Renal cortex interstitium (tissue), 11 donors: ENCODE measurements around the gene YARS1. TPM values are rescaled to one million over a fixed set of nuclear protein-coding genes. Genes with fewer than 3 reads are reported as not detected.

Source experiments
- DNase-seq, 11 donors: peaks; one replicate each; pipeline ENCODE4 v3.0.0-alpha.2; 2013; ENCODE audit warnings: low read depth in 9 of 11, low spot score in 4 of 11; ENCODE audit errors: extremely low read depth in 1 of 11
- polyA plus RNA-seq, 3 donors: library from polyadenylated mRNA; unstranded; fragments of 120-200 nt; gene quantifications; one replicate each; pipeline ENCODE4 v1.2.1, GENCODE V29; 2013; ENCODE audit not compliant: insufficient read length in 3 of 3

The YARS1 gene
- polyA plus RNA-seq, 3 donors, result 57.3 to 68.0 (median 60.2) TPM

DNA sequence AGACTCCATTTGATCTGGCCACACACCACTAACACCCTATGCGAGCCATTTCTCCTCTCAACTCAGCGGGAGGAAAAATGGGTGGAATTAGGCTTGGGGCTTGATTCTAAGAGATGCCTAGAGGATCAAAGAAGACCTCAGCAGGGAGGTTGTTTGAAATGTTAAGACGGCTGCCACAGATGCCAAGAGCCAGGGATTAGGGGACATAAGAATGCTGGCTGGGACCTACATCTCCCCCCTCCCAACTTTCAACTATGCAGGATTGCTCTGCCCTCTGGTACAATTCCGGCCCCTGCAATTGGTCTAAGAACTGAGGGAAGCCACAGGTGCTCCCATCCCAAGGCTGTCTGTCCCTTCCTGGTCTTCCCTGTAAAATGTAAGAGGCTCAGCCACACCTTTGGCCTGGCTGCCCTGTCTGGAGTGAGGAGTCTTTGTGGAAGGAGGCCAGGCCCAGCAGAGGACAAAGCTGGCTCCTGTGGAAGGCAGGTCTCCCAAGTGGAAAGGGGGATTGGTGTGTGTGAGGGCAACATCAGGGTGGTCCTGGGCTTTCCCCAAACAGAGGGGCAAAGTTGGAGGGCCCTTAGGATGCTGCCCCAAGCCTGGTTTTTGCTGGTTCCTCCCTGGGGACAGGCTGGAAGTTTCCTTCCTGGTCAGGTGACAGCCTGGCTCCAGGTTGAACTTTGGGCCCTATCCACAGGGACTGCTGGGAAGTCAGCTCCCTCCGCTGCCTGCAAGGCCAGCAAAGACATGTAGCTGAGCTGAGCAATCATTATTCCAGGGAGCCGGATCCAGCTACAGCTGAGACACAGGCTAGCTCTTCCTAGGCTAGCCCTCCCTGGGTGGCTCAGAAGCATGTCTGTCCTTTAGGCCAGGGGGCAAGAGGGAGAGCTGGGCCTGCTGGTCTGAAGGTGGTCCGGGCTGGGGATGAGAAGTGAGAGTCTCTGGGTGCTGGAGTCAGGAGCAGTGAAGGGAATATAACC, 80.1 kb downstream of the YARS1 start:
- DNase-seq, result no peak

DNA sequence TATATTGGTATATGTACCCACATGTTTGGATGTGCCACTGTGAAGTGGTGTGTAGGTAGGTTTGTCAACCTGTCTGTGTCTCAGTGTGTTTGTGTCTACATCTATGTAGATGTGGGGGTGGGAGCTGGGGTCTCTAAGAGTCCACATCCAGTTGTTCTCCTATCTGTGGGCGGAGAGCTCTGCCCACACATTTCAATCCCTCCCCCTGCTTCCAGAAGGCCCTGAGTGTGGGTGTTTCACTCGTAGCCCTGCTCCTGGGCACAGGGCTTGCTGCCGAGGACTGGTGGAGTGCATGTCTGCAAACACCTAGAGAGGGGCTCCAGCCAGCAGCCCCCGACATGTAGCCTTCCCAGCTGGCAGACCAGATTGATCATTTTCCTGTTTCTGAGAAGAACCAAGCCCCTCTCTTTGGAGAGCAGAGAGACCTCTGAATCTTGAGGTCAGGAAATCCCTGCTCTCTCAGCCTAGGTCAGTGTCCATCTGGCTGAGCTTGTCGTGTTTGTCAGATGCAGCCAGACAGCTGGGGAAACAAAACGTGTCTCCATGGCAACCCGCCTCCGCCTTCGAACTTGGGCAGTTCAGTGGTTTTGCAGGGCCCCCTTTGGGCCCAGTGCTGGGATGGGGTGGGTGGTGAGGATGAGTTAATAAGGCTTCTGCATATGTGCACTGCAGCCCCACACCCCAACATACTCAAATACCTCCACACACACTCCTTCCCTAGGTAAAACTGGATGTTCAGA, 83.4 kb downstream of the YARS1 start:
- DNase-seq, result no peak

DNA sequence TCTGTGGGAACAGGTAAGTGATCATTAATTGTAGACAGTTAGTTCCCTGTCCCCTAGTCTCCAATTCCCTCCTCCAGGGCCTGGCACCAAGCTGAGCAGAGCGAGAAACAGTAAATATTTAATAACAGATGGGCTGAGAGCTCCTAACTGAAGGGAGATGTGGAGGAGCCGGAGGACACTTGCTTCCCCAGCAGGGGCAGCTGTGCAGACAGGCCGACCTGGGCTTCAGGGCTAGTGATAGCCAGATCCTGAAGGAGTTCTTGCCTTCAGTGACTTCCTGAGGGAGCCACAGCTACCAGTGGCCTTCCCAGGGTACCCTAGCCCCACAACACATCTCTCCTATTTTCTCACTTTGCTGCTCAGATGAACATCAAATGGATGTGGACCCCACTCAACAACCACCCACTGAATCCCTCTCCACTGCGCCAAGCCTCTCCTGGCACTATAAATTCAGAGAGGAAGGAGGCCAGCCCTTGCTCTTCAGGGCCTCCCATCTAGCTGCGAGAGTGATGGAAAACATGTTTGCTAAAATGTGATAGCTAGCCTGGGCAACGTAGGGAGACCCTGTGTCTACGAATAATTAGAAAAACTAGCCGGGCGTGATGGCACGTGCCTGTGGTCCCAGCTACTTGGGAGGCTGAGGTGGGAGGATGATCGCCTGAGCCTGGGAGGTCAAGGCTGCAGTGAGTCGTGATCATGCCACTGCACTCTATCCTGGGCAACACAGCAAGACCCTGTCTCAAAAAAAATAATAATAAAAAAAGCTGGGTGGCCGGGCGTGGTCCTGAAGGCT, 87.7 kb downstream of the YARS1 start:
- no peak for DNase-seq

DNA sequence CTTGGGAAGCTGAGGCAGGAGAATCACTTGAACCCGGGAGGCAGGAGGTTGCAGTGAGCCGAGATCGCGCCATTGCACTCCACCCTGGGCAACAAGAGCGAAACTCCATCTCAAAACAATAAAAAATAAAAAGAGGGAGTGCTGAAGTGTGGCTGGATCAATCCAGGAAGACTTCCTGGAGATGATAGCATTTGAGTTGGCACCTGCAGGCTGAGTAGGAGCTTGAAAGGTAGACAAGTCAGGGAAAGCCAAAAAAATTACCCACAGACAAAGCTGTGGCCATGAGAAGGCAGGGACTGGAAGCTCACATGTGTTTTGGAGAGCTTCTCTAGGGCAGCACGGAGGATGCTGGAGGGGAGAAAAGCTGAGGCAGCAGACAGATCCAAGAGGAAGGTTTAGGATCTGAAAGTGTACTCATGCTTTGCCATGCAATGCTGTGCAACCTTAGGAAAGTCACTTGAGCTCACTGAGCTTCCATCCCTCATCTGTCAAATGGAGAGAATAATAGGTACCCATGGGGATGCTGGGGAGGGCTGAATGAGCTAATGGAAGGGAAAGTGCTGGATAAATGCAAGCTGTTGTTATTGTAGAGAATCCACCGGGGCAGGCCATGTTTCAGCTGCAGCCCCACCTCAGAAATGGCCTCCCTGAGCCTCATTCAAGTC, 88.6 kb downstream of the YARS1 start:
- no peak for DNase-seq

DNA sequence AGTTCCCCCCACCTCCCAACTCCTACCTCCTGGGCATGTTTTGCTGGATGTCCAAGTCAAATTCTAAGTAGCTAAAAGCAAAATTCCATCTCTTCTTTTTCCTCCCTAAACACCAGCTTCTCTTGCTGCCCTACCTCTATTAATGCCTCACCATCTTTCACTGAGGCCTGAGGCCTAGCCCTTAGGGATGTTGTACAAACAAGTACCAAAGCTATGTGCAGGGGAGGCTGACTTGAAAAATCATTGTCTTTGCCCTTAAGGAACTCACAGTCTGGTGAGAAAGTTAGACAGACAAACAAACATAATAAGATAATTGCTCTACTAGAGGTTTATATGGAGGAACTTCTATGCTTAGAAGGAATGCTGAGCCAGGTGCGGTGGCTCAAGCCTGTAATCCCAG, 89.3 kb downstream of the YARS1 start:
- no peak for DNase-seq

DNA sequence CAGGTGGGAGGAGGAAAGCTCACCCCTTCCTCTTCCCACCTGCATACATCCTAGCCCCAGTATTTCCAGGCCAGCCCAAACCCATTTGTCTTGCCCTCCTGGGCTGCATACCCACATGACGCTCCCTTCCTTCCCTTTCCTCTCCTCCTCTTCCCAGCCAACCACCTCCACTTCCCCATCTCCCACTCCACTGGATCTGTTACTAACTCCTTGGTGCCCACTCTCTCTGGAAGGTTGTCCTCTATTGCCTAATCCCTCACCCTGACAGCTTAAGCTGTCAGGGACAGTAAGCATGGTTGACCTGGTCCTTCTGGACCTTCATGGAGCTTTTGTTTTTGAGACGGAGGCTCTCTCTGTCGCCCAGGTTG, 91.6 kb downstream of the YARS1 start:
- no peak for DNase-seq

Other genes starting within 250 kb of the YARS1 start
- gene ZBTB8OS, start 166.8 kb downstream of the YARS1 start, polyA plus RNA-seq, result 10 to 100 TPM; 34.8 to 40.4 (median 39.3) TPM
- gene RBBP4, start 166.2 kb downstream of the YARS1 start, polyA plus RNA-seq, result 100 to 1,000 TPM; 290 to 367 (median 336) TPM
- 1 to 10 TPM; 1.3 to 2.0 (median 1.8) TPM for gene SYNC, start 114.6 kb downstream of the YARS1 start, polyA plus RNA-seq
- 10 to 100 TPM; 31.7 to 46.5 (median 37.2) TPM for gene S100PBP, start 295 bp upstream of the YARS1 start, polyA plus RNA-seq
- gene FNDC5, start 53.6 kb upstream of the YARS1 start, polyA plus RNA-seq, result 10 to 100 TPM; 46.5 to 56.8 (median 56.2) TPM
- under 1 TPM; 0.31 to 0.95 (median 0.71) TPM for gene HPCA, start 69.1 kb upstream of the YARS1 start, polyA plus RNA-seq
- gene TMEM54, start 84.0 kb upstream of the YARS1 start, polyA plus RNA-seq, result 1 to 10 TPM; 6.1 to 7.9 (median 7.7) TPM
- gene RNF19B, start 147.5 kb upstream of the YARS1 start, polyA plus RNA-seq, result 10 to 100 TPM; 16.6 to 17.4 (median 16.7) TPM
- 100 to 1,000 TPM; 199 to 254 (median 217) TPM for gene AK2, start 219.5 kb upstream of the YARS1 start, polyA plus RNA-seq